AG10803 (cell line): Measurements from ENCODE around the gene KRT83.

Experiments
- DNase-seq: peaks from one replicate; pipeline ENCODE4 v3.0.0; 2010; ENCODE audit warnings: low read depth
- H3K4me3 ChIP-seq: 2 replicates; pipeline ENCODE4 v1.5.1; 2011; ENCODE audit warnings: mild to moderate bottlenecking, low read length, control low read depth
- CTCF ChIP-seq: conservative IDR thresholded peaks from 2 replicates; pipeline ENCODE4 v1.5.1; 2011; ENCODE audit warnings: mild to moderate bottlenecking, low read length, control low read depth, inconsistent platforms

KRT83 gene

GRCh38 chr12:52332381-52332780 lies 11.2 kb upstream of the KRT83 start:
- TF ChIP-seq CTCF: no peak
- H3K4me3 ChIP-seq: no peak overlapping the region
- DNase-seq: no peak

DNA sequence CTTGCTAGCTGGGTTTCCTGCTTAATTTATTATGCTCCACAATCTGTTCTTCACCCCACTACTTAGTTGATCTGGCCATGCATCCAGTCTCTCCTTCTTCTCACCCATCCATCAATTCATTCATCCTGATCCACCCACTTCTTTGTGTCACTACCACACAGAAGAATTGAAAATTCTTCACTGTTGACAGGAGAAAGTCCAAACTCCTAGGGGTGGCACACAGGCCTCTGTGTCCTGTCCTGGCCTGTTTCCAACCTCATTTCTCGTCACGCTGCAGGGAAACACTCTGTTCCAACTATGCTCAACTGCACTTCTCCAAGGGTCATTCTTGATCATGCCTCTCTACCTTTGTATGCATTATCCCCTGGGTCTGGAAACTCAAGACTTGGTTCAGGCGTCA lies 10.6 kb upstream of the KRT83 start:
- no peak for TF ChIP-seq CTCF
- no peak for DNase-seq
- H3K4me3 ChIP-seq: no peak overlapping the region

DNA sequence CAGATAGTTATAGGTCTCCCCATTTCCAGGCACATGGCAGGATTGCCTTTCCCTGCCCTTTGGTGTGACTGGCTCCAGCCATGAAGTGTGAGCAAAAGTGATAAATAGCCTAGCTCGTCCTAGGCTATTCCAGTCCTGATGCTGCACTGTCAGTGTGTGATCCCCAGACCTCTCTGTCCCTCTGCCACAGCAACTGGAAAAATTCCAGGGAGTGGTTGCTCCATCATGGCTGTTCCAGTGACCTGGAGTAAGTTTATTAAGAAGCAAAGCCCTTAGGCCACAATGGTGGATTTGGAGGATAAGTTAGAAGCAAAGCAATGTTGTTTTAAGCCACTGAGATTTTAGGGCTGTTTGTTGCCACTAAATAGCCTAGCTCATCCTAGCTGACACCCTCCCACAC lies 9.8 kb upstream of the KRT83 start:
- H3K4me3 ChIP-seq: no peak overlapping the region
- DNase-seq: no peak
- TF ChIP-seq CTCF: no peak

- H3K4me3 ChIP-seq: no peak overlapping the region
- TF ChIP-seq CTCF: no peak
- DNase-seq: no peak
Measured at GRCh38 chr12:52327830-52328500, 6.8 kb upstream of the KRT83 start.

DNA sequence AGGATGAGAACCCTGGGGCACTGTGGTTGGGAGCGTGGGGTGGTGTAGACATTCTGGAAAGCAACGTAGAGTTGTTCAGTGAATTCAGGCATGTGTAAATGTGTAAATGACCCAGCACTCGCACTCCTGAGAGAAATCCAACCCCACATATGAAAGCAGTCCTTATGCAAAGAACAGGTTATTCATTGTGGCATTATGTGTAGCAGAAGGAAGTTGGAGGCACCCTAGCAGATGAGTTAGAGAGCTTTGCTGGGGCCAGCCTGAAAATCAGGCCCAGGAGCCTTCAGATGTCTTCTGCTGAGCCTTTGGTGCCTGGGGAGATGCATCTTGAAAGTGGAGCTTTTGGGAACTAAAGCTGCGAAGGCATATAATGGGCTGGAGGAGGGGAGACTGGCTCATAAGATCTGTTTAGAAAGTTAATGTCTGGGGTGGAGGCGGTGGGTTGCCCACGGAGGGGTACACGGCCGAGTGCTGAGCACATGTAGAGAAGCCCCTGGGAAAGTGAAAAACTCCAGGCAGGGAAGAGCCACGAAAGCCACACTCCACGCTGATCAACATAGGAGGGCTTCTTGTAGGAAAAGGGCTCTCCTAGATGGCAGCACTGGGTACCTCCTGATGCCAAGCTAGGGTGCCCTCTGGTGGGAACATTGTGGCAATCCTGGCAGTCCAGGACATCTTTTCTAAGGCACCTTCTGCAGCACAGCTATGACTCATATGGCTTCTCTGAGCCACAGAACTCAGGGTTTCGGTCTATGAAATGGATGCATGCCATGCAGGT lies 6.0 kb upstream of the KRT83 start:
- peak; percentile 92 for DNase-seq
- H3K4me3 ChIP-seq: no peak overlapping the region
- TF ChIP-seq CTCF: peak; percentile 99

DNA sequence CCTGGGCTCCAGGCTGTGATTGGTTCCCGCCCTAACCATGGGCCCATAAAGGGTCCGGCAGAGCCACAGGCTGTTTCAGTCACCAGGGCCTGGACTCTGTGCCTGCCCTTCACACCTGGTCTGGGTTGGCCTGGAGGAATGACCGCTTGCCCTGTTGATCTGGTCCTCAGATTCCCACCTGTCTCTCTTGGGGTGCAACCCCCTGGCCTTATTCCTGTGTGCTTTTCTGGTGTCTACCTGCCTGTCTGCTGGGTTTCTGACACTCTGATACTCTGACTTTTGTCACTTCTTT lies 2.9 kb upstream of the KRT83 start:
- no peak for TF ChIP-seq CTCF
- no peak for DNase-seq
- no peak overlapping the region for H3K4me3 ChIP-seq
